Cardiac ventricle fibroblast (primary cell): ENCODE data around the gene PORCN. TPM values are rescaled to one million over a fixed set of nuclear protein-coding genes. Genes with fewer than 3 reads are reported as not detected.

Experiments
- total RNA-seq: library from RNA; depleted of rRNA; stranded (reverse); fragments of >200 nt; gene quantifications from 2 replicates; pipeline ENCODE4 v1.2.3, GENCODE V29; 2015

The PORCN gene
- 10.8 and 15.1 TPM in 2 replicates for total RNA-seq

GRCh38 chrX:48508400-48509244 lies at the start of gene PORCN:
Gene PORCN, plus strand, starts transcription at chrX:48508992. Its CDS starts 829 bp downstream, at chrX:48509821.

GRCh38 chrX:48470110-48470832 lies 38.5 kb upstream of the PORCN start, which contains the start of gene SLC38A5:
Gene SLC38A5, minus strand, starts transcription at chrX:48470260. Its CDS starts 2,336 bp downstream, at chrX:48467924.

GRCh38 chrX:48475774-48476577 lies 32.8 kb upstream of the PORCN start, which contains the start of gene FTSJ1:
Gene FTSJ1, plus strand, starts transcription at chrX:48476199. Its CDS starts 1,849 bp downstream, at chrX:48478048.

GRCh38 chrX:48521353-48522243 lies 12.8 kb downstream of the PORCN start, which contains the start of gene EBP:
Gene EBP, plus strand, starts transcription at chrX:48521808. Its CDS starts 1,964 bp downstream, at chrX:48523772.

GRCh38 chrX:48539345-48540027 lies 30.7 kb downstream of the PORCN start, which contains the start of gene TBC1D25:
Gene TBC1D25, plus strand, starts transcription at chrX:48539714. Its CDS starts 84 bp downstream, at chrX:48539798.

Other genes with a start within 250 kb of the PORCN start
- not detected in 2 replicates for gene SSX3, start 152.3 kb upstream of the PORCN start, total RNA-seq
- gene SSX4, start 125.5 kb upstream of the PORCN start, total RNA-seq, result not detected in 2 replicates
- not detected in 2 replicates for gene SSX4B, start 97.0 kb upstream of the PORCN start, total RNA-seq
- gene SLC38A5, start 38.7 kb upstream of the PORCN start, total RNA-seq, result 8.7 and 8.9 TPM in 2 replicates
- 36.4 and 49.6 TPM in 2 replicates for gene FTSJ1, start 32.8 kb upstream of the PORCN start, total RNA-seq
- 21.5 and 27.0 TPM in 2 replicates for gene EBP, start 12.8 kb downstream of the PORCN start, total RNA-seq
- gene TBC1D25, start 30.7 kb downstream of the PORCN start, total RNA-seq, result 10.6 and 12.0 TPM in 2 replicates
- 161 and 182 TPM in 2 replicates for gene RBM3, start 65.5 kb downstream of the PORCN start, total RNA-seq
- gene WDR13, start 88.5 kb downstream of the PORCN start, total RNA-seq, result 75.8 and 109 TPM in 2 replicates
- gene WAS, start 174.8 kb downstream of the PORCN start, total RNA-seq, result 1.1 and 1.6 TPM in 2 replicates
- 2.7 and 6.2 TPM in 2 replicates for gene SUV39H1, start 187.7 kb downstream of the PORCN start, total RNA-seq